ENCODE data around the gene TIPIN.

TIPIN gene

DNA sequence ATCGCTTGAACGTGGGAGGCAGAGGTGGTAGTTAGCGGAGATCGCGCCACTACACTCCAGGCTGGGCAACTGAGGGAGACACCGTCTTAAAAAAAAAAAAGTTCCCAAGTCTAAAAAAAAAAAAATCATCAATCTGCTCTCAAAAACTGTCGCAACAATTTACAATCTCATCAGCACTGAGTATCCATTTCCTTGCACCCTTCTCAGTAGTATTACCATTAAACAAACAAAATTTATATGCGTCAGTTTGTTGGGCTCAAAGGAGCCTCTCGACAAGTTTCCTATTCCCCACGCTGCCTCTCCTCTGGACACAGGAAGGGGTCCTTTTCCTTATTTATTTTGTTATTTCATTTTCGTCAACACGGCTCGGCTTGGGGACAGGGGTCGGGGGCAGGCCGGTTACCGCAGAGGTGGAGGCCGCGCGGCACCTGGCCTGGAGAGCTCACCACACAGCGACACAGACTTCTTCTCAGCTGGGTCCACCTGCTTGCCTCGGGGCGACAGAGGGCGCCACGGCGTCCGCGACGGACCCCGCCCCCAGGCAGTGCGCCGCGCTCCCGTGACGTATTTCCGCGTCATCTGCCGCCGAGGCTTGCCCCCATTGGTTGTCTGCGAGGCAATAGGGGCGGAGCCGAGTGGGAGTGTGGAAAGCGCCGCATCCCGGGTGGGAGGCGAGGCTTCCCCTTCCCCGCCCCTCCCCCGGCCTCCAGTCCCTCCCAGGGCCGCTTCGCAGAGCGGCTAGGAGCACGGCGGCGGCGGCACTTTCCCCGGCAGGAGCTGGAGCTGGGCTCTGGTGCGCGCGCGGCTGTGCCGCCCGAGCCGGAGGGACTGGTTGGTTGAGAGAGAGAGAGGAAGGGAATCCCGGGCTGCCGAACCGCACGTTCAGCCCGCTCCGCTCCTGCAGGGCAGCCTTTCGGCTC lies 30.0 kb upstream of the TIPIN start, which contains the start of gene MAP2K1 (continued):
- peak; percentile 93 for TF ChIP-seq BCL11B (tag by site-specific recombination; IDR thresholded peaks at IDR 0.05; ENCODE audit: low read depth)
- peak; percentile 69 for TF ChIP-seq ZSCAN16 (tag by site-specific recombination; IDR thresholded peaks at IDR 0.05)
- no peak for TF ChIP-seq ZNF785 (tag by site-specific recombination; IDR thresholded peaks at IDR 0.05)
- peak; percentile 97 for TF ChIP-seq KLF9 (tag by site-specific recombination; IDR thresholded peaks at IDR 0.05; ENCODE audit: low read depth)
- TF ChIP-seq ZNF561 (tag by site-specific recombination; IDR thresholded peaks at IDR 0.05; ENCODE audit: borderline replicate concordance): 0 out of 2 replicates have a peak, but pooled peaks have one; percentile 19
- TF ChIP-seq GFI1B (tag by site-specific recombination; IDR thresholded peaks at IDR 0.05): no peak; the same call in 1 of the 2 replicates
- TF ChIP-seq GLIS2 (tag by site-specific recombination; IDR thresholded peaks at IDR 0.05): peak; percentile 92
- TF ChIP-seq ZNF324 (tag by site-specific recombination; IDR thresholded peaks at IDR 0.05): peak; percentile 90
- TF ChIP-seq ZNF248 (tag by site-specific recombination; IDR thresholded peaks at IDR 0.05): no peak
- peak; percentile 86 for TF ChIP-seq ZBTB8A (tag by site-specific recombination; IDR thresholded peaks at IDR 0.05)
- TF ChIP-seq SP7 (tag by site-specific recombination; IDR thresholded peaks at IDR 0.05): peak; percentile 94
- TF ChIP-seq, protein P1, sequence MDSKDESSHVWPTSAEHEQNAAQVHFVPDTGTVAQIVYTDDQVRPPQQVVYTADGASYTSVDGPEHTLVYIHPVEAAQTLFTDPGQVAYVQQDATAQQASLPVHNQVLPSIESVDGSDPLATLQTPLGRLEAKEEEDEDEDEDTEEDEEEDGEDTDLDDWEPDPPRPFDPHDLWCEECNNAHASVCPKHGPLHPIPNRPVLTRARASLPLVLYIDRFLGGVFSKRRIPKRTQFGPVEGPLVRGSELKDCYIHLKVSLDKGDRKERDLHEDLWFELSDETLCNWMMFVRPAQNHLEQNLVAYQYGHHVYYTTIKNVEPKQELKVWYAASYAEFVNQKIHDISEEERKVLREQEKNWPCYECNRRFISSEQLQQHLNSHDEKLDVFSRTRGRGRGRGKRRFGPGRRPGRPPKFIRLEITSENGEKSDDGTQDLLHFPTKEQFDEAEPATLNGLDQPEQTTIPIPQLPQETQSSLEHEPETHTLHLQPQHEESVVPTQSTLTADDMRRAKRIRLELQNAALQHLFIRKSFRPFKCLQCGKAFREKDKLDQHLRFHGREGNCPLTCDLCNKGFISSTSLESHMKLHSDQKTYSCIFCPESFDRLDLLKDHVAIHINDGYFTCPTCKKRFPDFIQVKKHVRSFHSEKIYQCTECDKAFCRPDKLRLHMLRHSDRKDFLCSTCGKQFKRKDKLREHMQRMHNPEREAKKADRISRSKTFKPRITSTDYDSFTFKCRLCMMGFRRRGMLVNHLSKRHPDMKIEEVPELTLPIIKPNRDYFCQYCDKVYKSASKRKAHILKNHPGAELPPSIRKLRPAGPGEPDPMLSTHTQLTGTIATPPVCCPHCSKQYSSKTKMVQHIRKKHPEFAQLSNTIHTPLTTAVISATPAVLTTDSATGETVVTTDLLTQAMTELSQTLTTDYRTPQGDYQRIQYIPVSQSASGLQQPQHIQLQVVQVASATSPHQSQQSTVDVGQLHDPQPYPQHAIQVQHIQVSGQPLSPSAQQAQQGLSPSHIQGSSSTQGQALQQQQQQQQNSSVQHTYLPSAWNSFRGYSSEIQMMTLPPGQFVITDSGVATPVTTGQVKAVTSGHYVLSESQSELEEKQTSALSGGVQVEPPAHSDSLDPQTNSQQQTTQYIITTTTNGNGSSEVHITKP (tag by site-specific recombination; IDR thresholded peaks at IDR 0.05): peak; percentile 98
- peak; percentile 99 for TF ChIP-seq ZEB2 (tag by site-specific recombination; IDR thresholded peaks at IDR 0.05)
- TF ChIP-seq SETDB1 (IDR thresholded peaks at IDR 0.05; ENCODE audit: insufficient read length, low read length): no peak
- no peak; the same call in 1 of the 2 replicates for TF ChIP-seq HOXC10 (CRISPR knock-in tag; IDR thresholded peaks at IDR 0.05)
- peak; percentile 57; the same call in 1 of the 2 replicates for TF ChIP-seq ZSCAN30 (tag by site-specific recombination; IDR thresholded peaks at IDR 0.05)
- TF ChIP-seq, protein P2, sequence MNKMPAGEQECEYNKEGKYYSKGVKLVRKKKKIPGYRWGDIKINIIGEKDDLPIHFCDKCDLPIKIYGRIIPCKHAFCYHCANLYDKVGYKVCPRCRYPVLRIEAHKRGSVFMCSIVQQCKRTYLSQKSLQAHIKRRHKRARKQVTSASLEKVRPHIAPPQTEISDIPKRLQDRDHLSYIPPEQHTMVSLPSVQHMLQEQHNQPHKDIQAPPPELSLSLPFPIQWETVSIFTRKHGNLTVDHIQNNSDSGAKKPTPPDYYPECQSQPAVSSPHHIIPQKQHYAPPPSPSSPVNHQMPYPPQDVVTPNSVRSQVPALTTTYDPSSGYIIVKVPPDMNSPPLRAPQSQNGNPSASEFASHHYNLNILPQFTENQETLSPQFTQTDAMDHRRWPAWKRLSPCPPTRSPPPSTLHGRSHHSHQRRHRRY (tag by site-specific recombination; IDR thresholded peaks at IDR 0.05): no peak
- TF ChIP-seq ZNF23 (tag by site-specific recombination; IDR thresholded peaks at IDR 0.05; ENCODE audit: borderline replicate concordance): no peak
- TF ChIP-seq, protein P3, sequence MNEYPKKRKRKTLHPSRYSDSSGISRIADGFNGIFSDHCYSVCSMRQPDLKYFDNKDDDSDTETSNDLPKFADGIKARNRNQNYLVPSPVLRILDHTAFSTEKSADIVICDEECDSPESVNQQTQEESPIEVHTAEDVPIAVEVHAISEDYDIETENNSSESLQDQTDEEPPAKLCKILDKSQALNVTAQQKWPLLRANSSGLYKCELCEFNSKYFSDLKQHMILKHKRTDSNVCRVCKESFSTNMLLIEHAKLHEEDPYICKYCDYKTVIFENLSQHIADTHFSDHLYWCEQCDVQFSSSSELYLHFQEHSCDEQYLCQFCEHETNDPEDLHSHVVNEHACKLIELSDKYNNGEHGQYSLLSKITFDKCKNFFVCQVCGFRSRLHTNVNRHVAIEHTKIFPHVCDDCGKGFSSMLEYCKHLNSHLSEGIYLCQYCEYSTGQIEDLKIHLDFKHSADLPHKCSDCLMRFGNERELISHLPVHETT (tag by site-specific recombination; IDR thresholded peaks at IDR 0.05): peak; percentile 86; the same call in 1 of the 2 replicates
- TF ChIP-seq ZNF426 (tag by site-specific recombination; IDR thresholded peaks at IDR 0.05): no peak
- TF ChIP-seq, protein P4, sequence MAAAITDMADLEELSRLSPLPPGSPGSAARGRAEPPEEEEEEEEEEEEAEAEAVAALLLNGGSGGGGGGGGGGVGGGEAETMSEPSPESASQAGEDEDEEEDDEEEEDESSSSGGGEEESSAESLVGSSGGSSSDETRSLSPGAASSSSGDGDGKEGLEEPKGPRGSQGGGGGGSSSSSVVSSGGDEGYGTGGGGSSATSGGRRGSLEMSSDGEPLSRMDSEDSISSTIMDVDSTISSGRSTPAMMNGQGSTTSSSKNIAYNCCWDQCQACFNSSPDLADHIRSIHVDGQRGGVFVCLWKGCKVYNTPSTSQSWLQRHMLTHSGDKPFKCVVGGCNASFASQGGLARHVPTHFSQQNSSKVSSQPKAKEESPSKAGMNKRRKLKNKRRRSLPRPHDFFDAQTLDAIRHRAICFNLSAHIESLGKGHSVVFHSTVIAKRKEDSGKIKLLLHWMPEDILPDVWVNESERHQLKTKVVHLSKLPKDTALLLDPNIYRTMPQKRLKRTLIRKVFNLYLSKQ (tag by site-specific recombination; IDR thresholded peaks at IDR 0.05; ENCODE audit: borderline replicate concordance): no peak
- TF ChIP-seq, protein P5, sequence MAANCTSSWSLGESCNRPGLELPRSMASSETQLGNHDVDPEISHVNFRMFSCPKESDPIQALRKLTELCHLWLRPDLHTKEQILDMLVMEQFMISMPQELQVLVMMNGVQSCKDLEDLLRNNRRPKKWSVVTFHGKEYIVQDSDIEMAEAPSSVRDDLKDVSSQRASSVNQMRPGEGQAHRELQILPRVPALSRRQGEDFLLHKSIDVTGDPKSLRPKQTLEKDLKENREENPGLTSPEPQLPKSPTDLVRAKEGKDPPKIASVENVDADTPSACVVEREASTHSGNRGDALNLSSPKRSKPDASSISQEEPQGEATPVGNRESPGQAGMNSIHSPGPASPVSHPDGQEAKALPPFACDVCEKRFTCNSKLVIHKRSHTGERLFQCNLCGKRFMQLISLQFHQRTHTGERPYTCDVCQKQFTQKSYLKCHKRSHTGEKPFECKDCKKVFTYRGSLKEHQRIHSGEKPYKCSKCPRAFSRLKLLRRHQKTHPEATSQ (tag by site-specific recombination; IDR thresholded peaks at IDR 0.05): no peak
- peak; percentile 91 for TF ChIP-seq ZNF335 (tag by site-specific recombination; conservative IDR thresholded peaks at IDR 0.05)
- TF ChIP-seq ZNF629 (tag by site-specific recombination; IDR thresholded peaks at IDR 0.05): peak; percentile 100
- TF ChIP-seq ZBTB17 (tag by site-specific recombination; IDR thresholded peaks at IDR 0.05): peak; percentile 55
- TF ChIP-seq, protein P6, sequence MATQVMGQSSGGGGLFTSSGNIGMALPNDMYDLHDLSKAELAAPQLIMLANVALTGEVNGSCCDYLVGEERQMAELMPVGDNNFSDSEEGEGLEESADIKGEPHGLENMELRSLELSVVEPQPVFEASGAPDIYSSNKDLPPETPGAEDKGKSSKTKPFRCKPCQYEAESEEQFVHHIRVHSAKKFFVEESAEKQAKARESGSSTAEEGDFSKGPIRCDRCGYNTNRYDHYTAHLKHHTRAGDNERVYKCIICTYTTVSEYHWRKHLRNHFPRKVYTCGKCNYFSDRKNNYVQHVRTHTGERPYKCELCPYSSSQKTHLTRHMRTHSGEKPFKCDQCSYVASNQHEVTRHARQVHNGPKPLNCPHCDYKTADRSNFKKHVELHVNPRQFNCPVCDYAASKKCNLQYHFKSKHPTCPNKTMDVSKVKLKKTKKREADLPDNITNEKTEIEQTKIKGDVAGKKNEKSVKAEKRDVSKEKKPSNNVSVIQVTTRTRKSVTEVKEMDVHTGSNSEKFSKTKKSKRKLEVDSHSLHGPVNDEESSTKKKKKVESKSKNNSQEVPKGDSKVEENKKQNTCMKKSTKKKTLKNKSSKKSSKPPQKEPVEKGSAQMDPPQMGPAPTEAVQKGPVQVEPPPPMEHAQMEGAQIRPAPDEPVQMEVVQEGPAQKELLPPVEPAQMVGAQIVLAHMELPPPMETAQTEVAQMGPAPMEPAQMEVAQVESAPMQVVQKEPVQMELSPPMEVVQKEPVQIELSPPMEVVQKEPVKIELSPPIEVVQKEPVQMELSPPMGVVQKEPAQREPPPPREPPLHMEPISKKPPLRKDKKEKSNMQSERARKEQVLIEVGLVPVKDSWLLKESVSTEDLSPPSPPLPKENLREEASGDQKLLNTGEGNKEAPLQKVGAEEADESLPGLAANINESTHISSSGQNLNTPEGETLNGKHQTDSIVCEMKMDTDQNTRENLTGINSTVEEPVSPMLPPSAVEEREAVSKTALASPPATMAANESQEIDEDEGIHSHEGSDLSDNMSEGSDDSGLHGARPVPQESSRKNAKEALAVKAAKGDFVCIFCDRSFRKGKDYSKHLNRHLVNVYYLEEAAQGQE (tag by site-specific recombination; IDR thresholded peaks at IDR 0.05): 0 out of 2 replicates have a peak, but pooled peaks have one; percentile 19
- peak; percentile 99 for TF ChIP-seq ZBTB21 (tag by site-specific recombination; IDR thresholded peaks at IDR 0.05)
